GM23338 (cell line): ENCODE data around the gene MYO1A. TPM values are rescaled to one million over a fixed set of nuclear protein-coding genes. Genes with fewer than 3 reads are reported as not detected.

Source experiments
- ATAC-seq: fragments of 200-7000 bp; cut with Tn5 transposase; 3 replicates; pipeline ENCODE4 v1.9.1; 2020
- DNase-seq: peaks from one replicate; pipeline ENCODE4 v3.0.0-alpha.2; 2015; ENCODE audit warnings: low spot score
- H2AFZ ChIP-seq: fragments of 200-600 bp; sonication (generic); 2 replicates; pipeline ENCODE4 v1.8.0; 2016; ENCODE audit warnings: antibody characterized with exemption, mild to moderate bottlenecking, moderate library complexity
- H3F3A ChIP-seq: fragments of 200-600 bp; sonication (generic); replicated peaks from 2 replicates; pipeline ENCODE4 v1.8.0; 2017; ENCODE audit warnings: antibody characterized with exemption, mixed run types, low read depth
- H3K27ac ChIP-seq: fragments of 200-600 bp; sonication (generic); 2 replicates; pipeline ENCODE4 v1.6.1; 2016; ENCODE audit warnings: low read depth
- H3K27me3 ChIP-seq: fragments of 200-600 bp; sonication (generic); 2 replicates; pipeline ENCODE4 v1.8.0; 2016; ENCODE audit warnings: mild to moderate bottlenecking, mixed run types, moderate library complexity; ENCODE audit not compliant: insufficient read depth
- H3K36me3 ChIP-seq: fragments of 200-600 bp; sonication (generic); 2 replicates; pipeline ENCODE4 v1.8.0; 2016; ENCODE audit warnings: mild to moderate bottlenecking; ENCODE audit not compliant: insufficient read depth
- H3K4me1 ChIP-seq: fragments of 200-600 bp; sonication (generic); 2 replicates; pipeline ENCODE4 v1.8.0; 2016; ENCODE audit warnings: mild to moderate bottlenecking, moderate library complexity; ENCODE audit not compliant: insufficient read depth
- H3K4me2 ChIP-seq: fragments of 200-600 bp; sonication (generic); 2 replicates; pipeline ENCODE4 v1.7.1; 2017; ENCODE audit warnings: mixed run types
- H3K4me3 ChIP-seq: fragments of 200-600 bp; sonication (generic); 2 replicates; pipeline ENCODE4 v1.6.1; 2016; ENCODE audit warnings: mixed run types
- H3K79me2 ChIP-seq: fragments of 200-600 bp; sonication (generic); replicated peaks from 2 replicates; pipeline ENCODE4 v1.8.0; 2017; ENCODE audit warnings: mild to moderate bottlenecking; ENCODE audit not compliant: insufficient read depth
- H3K9me2 ChIP-seq: fragments of 200-600 bp; sonication (generic); 2 replicates; pipeline ENCODE4 v1.8.0; 2017; ENCODE audit not compliant: insufficient read depth
- H4K20me1 ChIP-seq: fragments of 200-600 bp; sonication (generic); replicated peaks from 2 replicates; pipeline ENCODE4 v1.8.0; 2017; ENCODE audit warnings: mild to moderate bottlenecking; ENCODE audit not compliant: insufficient read depth
- H3K27ac Mint-ChIP-seq: 2 replicates; pipeline ENCODE4 v1.8.0; 2020; ENCODE audit warnings: inconsistent platforms, mild to moderate bottlenecking, moderate library complexity, mixed read lengths
- H3K27me3 Mint-ChIP-seq: 3 replicates; pipeline ENCODE4 v1.8.0; 2022; ENCODE audit warnings: low read depth, mild to moderate bottlenecking, moderate library complexity, mixed read lengths, inconsistent platforms; ENCODE audit not compliant: insufficient read depth, poor library complexity
- H3K36me3 Mint-ChIP-seq: 3 replicates; pipeline ENCODE4 v1.8.0; 2021; ENCODE audit warnings: low read depth, mild to moderate bottlenecking, inconsistent platforms, moderate library complexity, mixed read lengths
- H3K4me1 Mint-ChIP-seq: 3 replicates; pipeline ENCODE4 v1.8.0; 2020; ENCODE audit warnings: mild to moderate bottlenecking, inconsistent platforms, mixed read lengths
- H3K4me3 Mint-ChIP-seq: 3 replicates; pipeline ENCODE4 v1.8.0; 2021; ENCODE audit warnings: moderate library complexity, mild to moderate bottlenecking, inconsistent platforms, mixed read lengths
- H3K9me3 Mint-ChIP-seq: 3 replicates; pipeline ENCODE4 v1.8.0; 2020; ENCODE audit warnings: moderate library complexity, mild to moderate bottlenecking, inconsistent platforms, mixed read lengths
- EZH2phosphoT487 ChIP-seq: fragments of 200-600 bp; sonication (generic); IDR thresholded peaks from one replicate; pipeline ENCODE4 v1.8.1; 2018; ENCODE audit warnings: antibody characterized with exemption; ENCODE audit not compliant: unreplicated experiment
- JUNB ChIP-seq: IDR thresholded peaks from one replicate; pipeline ENCODE4 v1.6.1; 2016; ENCODE audit warnings: antibody characterized with exemption; ENCODE audit not compliant: unreplicated experiment
- NANOG ChIP-seq: IDR thresholded peaks from 2 replicates; pipeline ENCODE4 v1.6.1; 2016; ENCODE audit warnings: antibody characterized with exemption, borderline replicate concordance
- POLR2AphosphoS5 ChIP-seq: IDR thresholded peaks from 2 replicates; pipeline ENCODE4 v1.6.1; 2016; ENCODE audit warnings: antibody characterized with exemption, low read depth
- REST ChIP-seq: IDR thresholded peaks from one replicate; pipeline ENCODE4 v1.6.1; 2018; ENCODE audit warnings: antibody characterized with exemption; ENCODE audit not compliant: unreplicated experiment
- STAT1 ChIP-seq: IDR thresholded peaks from one replicate; pipeline ENCODE4 v1.6.1; 2016; ENCODE audit warnings: antibody characterized with exemption; ENCODE audit not compliant: unreplicated experiment
- ZNF462 ChIP-seq: fragments of 250-450 bp; sonication (Bioruptor Pico); IDR thresholded peaks from 2 replicates; pipeline ENCODE4 v1.5.0; 2020; ENCODE audit warnings: mild to moderate bottlenecking, moderate library complexity
- polyA plus RNA-seq: library from polyadenylated mRNA; unstranded; fragments of >200 nt; fragmentation: Nextera tagmentation; extraction: Ambion mirVana; gene quantifications from 2 replicates; pipeline ENCODE4 v1.2.1, GENCODE V29; 2016
- total RNA-seq: library from RNA; depleted of rRNA; stranded (reverse); fragments of >200 nt; shearing (Covaris generic); gene quantifications from 2 replicates; pipeline ENCODE4 v1.2.3, GENCODE V29; 2014

The MYO1A gene
- total and polyA plus RNA-seq, 2 experiments from 2014 or later: not detected

- TF ChIP-seq ZNF462 (CRISPR knock-in tag): no peak
- TF ChIP-seq NANOG: no peak
- no peak for TF ChIP-seq EZH2phosphoT487
- no peak for TF ChIP-seq POLR2AphosphoS5
- no peak for TF ChIP-seq JUNB
Measured at GRCh38 chr12:56999456-56999855, 50.5 kb downstream of the MYO1A start (continued).

GRCh38 chr12:56998981-56999380, 50.9 kb downstream of the MYO1A start:
- Histone ChIP-seq H3K79me2 (peaks cover 39% of the 10 kb centered on the region), H2AFZ (no peak overlapping the region), H3K4me1 (no peaks in the 10 kb centered on the region; the same call in 1 of the 2 replicates), H3K36me3 (peaks cover 18% of the 10 kb centered on the region), H3K4me3 (no peak overlapping the region), H3K27me3 (no peaks in the 10 kb centered on the region), H3K4me2 (no peak overlapping the region), H4K20me1 (peaks cover 18% of the 10 kb centered on the region), H3K27ac (no peak overlapping the region), H3K9me2 (no peaks in the 10 kb centered on the region), H3F3A (no peaks in the 10 kb centered on the region)
- H3K36me3 Mint-ChIP-seq: peaks cover 54% of the 10 kb centered on the region
- no peak for DNase-seq
- peaks cover 5% of the 10 kb centered on the region for H3K4me1 Mint-ChIP-seq
- no peak for ATAC-seq
- no peak overlapping the region for H3K27ac Mint-ChIP-seq
- H3K9me3 Mint-ChIP-seq: no peaks in the 10 kb centered on the region
- H3K27me3 Mint-ChIP-seq: peaks cover 10% of the 10 kb centered on the region
- no peak overlapping the region for H3K4me3 Mint-ChIP-seq
- no peak for TF ChIP-seq ZNF462 (CRISPR knock-in tag)
- no peak for TF ChIP-seq REST
- no peak for TF ChIP-seq STAT1
- TF ChIP-seq NANOG: no peak
